HG02623 (cell line): ENCODE data around the gene PARD3.
"Not testable (repeated sequence)": the region's sequence is repeated elsewhere in the genome, so short reads cannot be mapped to it uniquely, and the experiment has no call there.

Source experiments
- ATAC-seq: cut with Tn5 transposase; IDR thresholded peaks from one replicate; pipeline ENCODE4 v1.9.1; 2021; ENCODE audit warnings: moderate library complexity; ENCODE audit not compliant: unreplicated experiment

PARD3 gene

GRCh38 chr10:34076443-34076842 lies 738.7 kb downstream of the PARD3 start:
- ATAC-seq = no peak

GRCh38 chr10:34075254-34075926 lies 739.7 kb downstream of the PARD3 start:
- no peak for ATAC-seq

GRCh38 chr10:34074051-34074450 lies 741.0 kb downstream of the PARD3 start:
- ATAC-seq = no peak

- ATAC-seq = not testable (repeated sequence)
Measured at GRCh38 chr10:34067741-34068140, 747.4 kb downstream of the PARD3 start.

- ATAC-seq = no peak
Measured at GRCh38 chr10:34063592-34063991, 751.5 kb downstream of the PARD3 start.

- no peak for ATAC-seq
Measured at GRCh38 chr10:34061841-34062240, 753.3 kb downstream of the PARD3 start.
